ENCODE data around the gene LILRA2.

The LILRA2 gene

GRCh38 chr19:54533476-54533875 is 40.1 kb upstream of the LILRA2 start:
- no peak for TF ChIP-seq FOXP2 (optimal IDR thresholded peaks at IDR 0.05; ENCODE audit: borderline replicate concordance, extremely low read depth, extremely low read length, insufficient read depth)
- TF ChIP-seq POLR2AphosphoS5 (IDR thresholded peaks at IDR 0.05; ENCODE audit: low read depth, low read length) = no peak
- TF ChIP-seq, protein P1, sequence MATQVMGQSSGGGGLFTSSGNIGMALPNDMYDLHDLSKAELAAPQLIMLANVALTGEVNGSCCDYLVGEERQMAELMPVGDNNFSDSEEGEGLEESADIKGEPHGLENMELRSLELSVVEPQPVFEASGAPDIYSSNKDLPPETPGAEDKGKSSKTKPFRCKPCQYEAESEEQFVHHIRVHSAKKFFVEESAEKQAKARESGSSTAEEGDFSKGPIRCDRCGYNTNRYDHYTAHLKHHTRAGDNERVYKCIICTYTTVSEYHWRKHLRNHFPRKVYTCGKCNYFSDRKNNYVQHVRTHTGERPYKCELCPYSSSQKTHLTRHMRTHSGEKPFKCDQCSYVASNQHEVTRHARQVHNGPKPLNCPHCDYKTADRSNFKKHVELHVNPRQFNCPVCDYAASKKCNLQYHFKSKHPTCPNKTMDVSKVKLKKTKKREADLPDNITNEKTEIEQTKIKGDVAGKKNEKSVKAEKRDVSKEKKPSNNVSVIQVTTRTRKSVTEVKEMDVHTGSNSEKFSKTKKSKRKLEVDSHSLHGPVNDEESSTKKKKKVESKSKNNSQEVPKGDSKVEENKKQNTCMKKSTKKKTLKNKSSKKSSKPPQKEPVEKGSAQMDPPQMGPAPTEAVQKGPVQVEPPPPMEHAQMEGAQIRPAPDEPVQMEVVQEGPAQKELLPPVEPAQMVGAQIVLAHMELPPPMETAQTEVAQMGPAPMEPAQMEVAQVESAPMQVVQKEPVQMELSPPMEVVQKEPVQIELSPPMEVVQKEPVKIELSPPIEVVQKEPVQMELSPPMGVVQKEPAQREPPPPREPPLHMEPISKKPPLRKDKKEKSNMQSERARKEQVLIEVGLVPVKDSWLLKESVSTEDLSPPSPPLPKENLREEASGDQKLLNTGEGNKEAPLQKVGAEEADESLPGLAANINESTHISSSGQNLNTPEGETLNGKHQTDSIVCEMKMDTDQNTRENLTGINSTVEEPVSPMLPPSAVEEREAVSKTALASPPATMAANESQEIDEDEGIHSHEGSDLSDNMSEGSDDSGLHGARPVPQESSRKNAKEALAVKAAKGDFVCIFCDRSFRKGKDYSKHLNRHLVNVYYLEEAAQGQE (IDR thresholded peaks at IDR 0.05; ENCODE audit: insufficient read depth in 1 of 2, low read depth in 2 of 2, low read length in 2 of 2) = no peak
- no peak for TF ChIP-seq SIN3A (IDR thresholded peaks at IDR 0.05; ENCODE audit: borderline replicate concordance, insufficient read depth, low read length)
- no peak for TF ChIP-seq TAF1 (IDR thresholded peaks at IDR 0.05; ENCODE audit: borderline replicate concordance, insufficient read depth, low read length)

DNA sequence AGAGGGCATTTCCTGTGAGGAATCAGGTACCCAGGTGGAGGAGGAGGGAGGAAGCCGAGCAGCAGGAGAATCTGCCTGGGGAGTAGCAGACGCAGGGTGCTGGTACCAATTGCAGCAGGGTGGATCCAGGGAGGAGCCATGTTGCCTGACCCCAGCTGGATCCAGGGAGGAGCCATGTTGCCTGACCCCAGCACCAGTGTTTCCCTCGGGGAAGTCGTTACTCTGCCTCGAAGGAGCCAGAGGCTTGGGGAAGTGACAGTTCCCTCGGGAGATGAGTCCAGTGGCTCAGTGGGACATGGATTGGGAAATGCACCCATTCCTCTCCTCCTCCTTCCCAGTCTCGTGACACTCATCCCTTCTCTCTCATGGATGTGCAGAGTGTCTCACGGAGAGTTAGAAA is 39.4 kb upstream of the LILRA2 start:
- TF ChIP-seq SIN3A (IDR thresholded peaks at IDR 0.05; ENCODE audit: borderline replicate concordance, insufficient read depth, low read length) (no peak), POLR2AphosphoS5 (IDR thresholded peaks at IDR 0.05; ENCODE audit: low read depth, low read length) (no peak), TAF1 (IDR thresholded peaks at IDR 0.05; ENCODE audit: borderline replicate concordance, insufficient read depth, low read length) (no peak), FOXP2 (optimal IDR thresholded peaks at IDR 0.05; ENCODE audit: borderline replicate concordance, extremely low read depth, extremely low read length, insufficient read depth) (no peak)
- TF ChIP-seq, protein P1 (IDR thresholded peaks at IDR 0.05; ENCODE audit: insufficient read depth in 1 of 2, low read depth in 2 of 2, low read length in 2 of 2) = no peak

DNA sequence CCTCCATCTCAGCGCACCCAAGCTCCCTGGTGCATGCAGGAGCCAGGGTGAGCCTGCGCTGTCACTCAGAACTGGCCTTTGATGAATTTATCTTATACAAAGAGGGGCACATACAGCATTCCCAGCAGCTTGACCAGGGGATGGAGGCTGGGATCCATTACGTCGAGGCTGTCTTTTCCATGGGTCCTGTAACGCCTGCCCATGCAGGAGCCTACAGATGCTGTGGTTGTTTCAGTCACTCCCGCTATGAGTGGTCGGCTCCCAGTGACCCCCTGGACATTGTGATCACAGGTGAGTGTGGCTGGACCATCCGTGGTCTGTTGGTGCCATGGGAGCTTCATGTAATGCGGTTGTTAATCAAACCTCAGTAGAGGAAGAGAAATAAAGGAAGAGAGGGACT is 38.0 kb upstream of the LILRA2 start:
- TF ChIP-seq FOXP2 (optimal IDR thresholded peaks at IDR 0.05; ENCODE audit: borderline replicate concordance, extremely low read depth, extremely low read length, insufficient read depth) (no peak), SIN3A (IDR thresholded peaks at IDR 0.05; ENCODE audit: borderline replicate concordance, insufficient read depth, low read length) (no peak), TAF1 (IDR thresholded peaks at IDR 0.05; ENCODE audit: borderline replicate concordance, insufficient read depth, low read length) (no peak), POLR2AphosphoS5 (IDR thresholded peaks at IDR 0.05; ENCODE audit: low read depth, low read length) (no peak)
- TF ChIP-seq, protein P1 (IDR thresholded peaks at IDR 0.05; ENCODE audit: insufficient read depth in 1 of 2, low read depth in 2 of 2, low read length in 2 of 2) = no peak

GRCh38 chr19:54536956-54537355 is 36.6 kb upstream of the LILRA2 start:
- TF ChIP-seq, protein P1 (IDR thresholded peaks at IDR 0.05; ENCODE audit: insufficient read depth in 1 of 2, low read depth in 2 of 2, low read length in 2 of 2) = no peak
- no peak for TF ChIP-seq SIN3A (IDR thresholded peaks at IDR 0.05; ENCODE audit: borderline replicate concordance, insufficient read depth, low read length)
- TF ChIP-seq FOXP2 (optimal IDR thresholded peaks at IDR 0.05; ENCODE audit: borderline replicate concordance, extremely low read depth, extremely low read length, insufficient read depth) = no peak
- no peak for TF ChIP-seq TAF1 (IDR thresholded peaks at IDR 0.05; ENCODE audit: borderline replicate concordance, insufficient read depth, low read length)
- no peak for TF ChIP-seq POLR2AphosphoS5 (IDR thresholded peaks at IDR 0.05; ENCODE audit: low read depth, low read length)

DNA sequence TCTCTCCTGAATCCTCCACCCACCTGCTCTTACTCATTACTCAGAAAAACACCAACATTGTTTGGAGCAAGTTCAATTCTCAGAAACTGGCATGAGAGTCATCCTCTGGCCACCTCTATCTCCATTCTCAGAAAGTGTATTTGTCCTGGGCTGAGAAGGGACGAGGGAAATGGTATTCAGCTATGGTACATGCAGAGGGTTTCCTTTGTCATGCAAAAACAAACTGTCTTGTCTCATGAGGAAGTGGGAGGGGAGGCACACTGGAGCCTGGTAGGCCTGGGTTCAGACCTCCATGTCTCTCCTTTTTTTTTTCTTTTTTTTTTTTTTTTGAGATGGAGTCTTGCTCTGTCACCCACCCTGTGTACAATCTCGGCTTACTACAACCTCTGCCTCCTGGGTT is 31.9 kb upstream of the LILRA2 start:
- TF ChIP-seq SIN3A (IDR thresholded peaks at IDR 0.05; ENCODE audit: borderline replicate concordance, insufficient read depth, low read length) (no peak), FOXP2 (optimal IDR thresholded peaks at IDR 0.05; ENCODE audit: borderline replicate concordance, extremely low read depth, extremely low read length, insufficient read depth) (no peak), POLR2AphosphoS5 (IDR thresholded peaks at IDR 0.05; ENCODE audit: low read depth, low read length) (no peak)
- TF ChIP-seq, protein P1 (IDR thresholded peaks at IDR 0.05; ENCODE audit: insufficient read depth in 1 of 2, low read depth in 2 of 2, low read length in 2 of 2) = no peak
